Hepatocyte (in vitro differentiated cells): ENCODE results near the gene OR10H5. TPM values are rescaled to one million over a fixed set of nuclear protein-coding genes. Genes with fewer than 3 reads are reported as not detected.
"Not testable (repeated sequence)": the region's sequence is repeated elsewhere in the genome, so short reads cannot be mapped to it uniquely, and the experiment has no call there.

ENCODE experiments used
- DNase-seq: peaks from one replicate; pipeline ENCODE4 v3.0.0-alpha.2; 2016; ENCODE audit warnings: low spot score
- H2AFZ ChIP-seq: fragments of 200-600 bp; sonication (generic); 2 replicates; pipeline ENCODE4 v1.6.0; 2016; ENCODE audit warnings: antibody characterized with exemption, mild to moderate bottlenecking
- H3K27ac ChIP-seq: fragments of 200-600 bp; sonication (generic); 2 replicates; pipeline ENCODE4 v1.5.1; 2016; ENCODE audit warnings: mild to moderate bottlenecking
- H3K27me3 ChIP-seq: fragments of 200-600 bp; sonication (generic); 2 replicates; pipeline ENCODE4 v1.6.1; 2016
- H3K36me3 ChIP-seq: fragments of 200-600 bp; sonication (generic); replicated peaks from 2 replicates; pipeline ENCODE4 v1.5.1; 2016; ENCODE audit warnings: low read depth; ENCODE audit not compliant: insufficient read depth
- H3K4me1 ChIP-seq: fragments of 200-600 bp; sonication (generic); 2 replicates; pipeline ENCODE4 v1.5.1; 2016; ENCODE audit warnings: mild to moderate bottlenecking, moderate library complexity; ENCODE audit not compliant: insufficient read depth
- H3K4me2 ChIP-seq: fragments of 200-600 bp; sonication (generic); 2 replicates; pipeline ENCODE4 v1.6.0; 2016
- H3K4me3 ChIP-seq: fragments of 200-600 bp; sonication (generic); 2 replicates; pipeline ENCODE4 v1.5.1; 2016; ENCODE audit warnings: mild to moderate bottlenecking
- H3K79me2 ChIP-seq: fragments of 200-600 bp; sonication (generic); 2 replicates; pipeline ENCODE4 v1.6.0; 2017; ENCODE audit warnings: mild to moderate bottlenecking
- H3K9me2 ChIP-seq: fragments of 200-600 bp; sonication (generic); replicated peaks from 2 replicates; pipeline ENCODE4 v1.6.0; 2017; ENCODE audit warnings: mild to moderate bottlenecking; ENCODE audit not compliant: insufficient read depth
- H3K9me3 ChIP-seq: fragments of 200-600 bp; sonication (generic); 2 replicates; pipeline ENCODE4 v1.5.1; 2016; ENCODE audit warnings: low read depth, mild to moderate bottlenecking
- H4K20me1 ChIP-seq: fragments of 200-600 bp; sonication (generic); 2 replicates; pipeline ENCODE4 v1.6.0; 2016; ENCODE audit warnings: mild to moderate bottlenecking; ENCODE audit not compliant: insufficient read depth, poor library complexity, severe bottlenecking
- CTCF ChIP-seq: fragments of 200-600 bp; sonication (generic); IDR thresholded peaks from 2 replicates; pipeline ENCODE4 v1.5.1; 2016; ENCODE audit warnings: antibody characterized with exemption, mild to moderate bottlenecking; ENCODE audit not compliant: poor library complexity
- EZH2 ChIP-seq: fragments of 200-600 bp; sonication (generic); IDR thresholded peaks from 2 replicates; pipeline ENCODE4 v1.6.1; 2016; ENCODE audit warnings: antibody characterized with exemption, mild to moderate bottlenecking, borderline replicate concordance
- EZH2phosphoT487 ChIP-seq: fragments of 200-600 bp; sonication (generic); IDR thresholded peaks from one replicate; pipeline ENCODE4 v1.6.1; 2018; ENCODE audit warnings: antibody characterized with exemption, mild to moderate bottlenecking, low read depth, moderate library complexity; ENCODE audit not compliant: unreplicated experiment, severe bottlenecking
- WGBS: methylation state at CpG from one replicate; pipeline ENCODE4 v1.1.6; 2016; ENCODE audit warnings: low lambda C conversion rate; ENCODE audit errors: missing lambda C conversion rate; 5-methylcytosine and 5-hydroxymethylcytosine counted together
- polyA plus RNA-seq: library from polyadenylated mRNA; unstranded; fragments of >200 nt; fragmentation: Nextera tagmentation; extraction: Ambion mirVana; gene quantifications from 2 replicates; pipeline ENCODE4 v1.2.1, GENCODE V29; 2016
- total RNA-seq: library from RNA; depleted of rRNA; stranded (reverse); fragments of >200 nt; gene quantifications from 2 replicates; pipeline ENCODE4 v1.2.3, GENCODE V29; 2014

Gene OR10H5
- total and polyA plus RNA-seq, 2 experiments from 2014 or later = not detected

DNA sequence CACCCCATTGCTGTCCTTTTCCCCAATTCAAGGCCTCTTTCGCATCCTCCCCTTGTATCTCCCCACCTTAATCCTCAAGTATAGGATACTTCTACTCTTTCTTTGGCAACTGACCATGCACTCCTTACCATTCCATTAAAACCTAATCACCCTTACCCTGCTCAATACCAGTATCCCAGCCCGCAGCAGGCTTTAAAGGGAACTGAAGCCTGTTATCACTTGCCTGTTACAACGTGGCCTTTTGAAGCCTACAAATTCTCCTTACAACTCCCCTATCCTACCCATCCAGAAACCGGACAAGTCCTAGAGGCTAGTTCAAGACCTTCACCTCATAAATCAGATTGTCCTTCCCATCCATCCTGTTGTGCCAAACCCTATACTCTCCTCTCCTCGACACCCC is 44.2 kb downstream of the OR10H5 start:
- Histone ChIP-seq H3K9me3 (no peaks in the 10 kb centered on the region), H3K79me2 (no peaks in the 10 kb centered on the region), H3K4me1 (no peaks in the 10 kb centered on the region), H2AFZ (no peak overlapping the region), H3K27ac (no peak overlapping the region), H3K4me2 (no peak overlapping the region), H3K36me3 (no peaks in the 10 kb centered on the region), H3K9me2 (no peaks in the 10 kb centered on the region), H3K4me3 (no peak overlapping the region), H3K27me3 (no peaks in the 10 kb centered on the region), H4K20me1 (no peaks in the 10 kb centered on the region)
- WGBS = 76% methylated on average over 5 of the region's 5 CpGs
- TF ChIP-seq EZH2phosphoT487 (no peak), CTCF (no peak), EZH2 (no peak)
- no peak for DNase-seq

DNA sequence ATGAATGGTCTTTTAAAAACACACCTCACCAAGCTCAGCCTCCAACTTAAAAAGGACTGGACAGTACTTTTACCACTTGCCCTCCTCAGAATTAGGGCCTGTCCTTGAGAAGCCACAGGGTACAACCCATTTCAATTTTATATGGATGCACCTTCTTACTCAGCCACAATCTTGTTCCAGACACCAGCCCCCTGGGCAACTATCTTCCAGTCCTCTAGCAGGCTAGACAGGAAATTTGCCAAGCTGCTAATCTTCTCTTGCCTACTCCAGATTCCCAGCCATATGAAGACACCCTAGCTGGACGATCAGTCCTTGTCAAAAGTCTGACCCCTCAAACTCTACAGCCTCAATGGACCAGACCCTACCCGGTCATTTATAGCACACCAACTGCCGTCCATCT is 46.8 kb downstream of the OR10H5 start:
- H3K9me3 ChIP-seq, H4K20me1 ChIP-seq, H3K27me3 ChIP-seq, H3K36me3 ChIP-seq, H2AFZ ChIP-seq, H3K4me1 ChIP-seq, DNase-seq, H3K9me2 ChIP-seq, H3K4me2 ChIP-seq, H3K79me2 ChIP-seq, H3K27ac ChIP-seq, H3K4me3 ChIP-seq: not testable (repeated sequence)
- 63% methylated on average over 3 of the region's 3 CpGs for WGBS

DNA sequence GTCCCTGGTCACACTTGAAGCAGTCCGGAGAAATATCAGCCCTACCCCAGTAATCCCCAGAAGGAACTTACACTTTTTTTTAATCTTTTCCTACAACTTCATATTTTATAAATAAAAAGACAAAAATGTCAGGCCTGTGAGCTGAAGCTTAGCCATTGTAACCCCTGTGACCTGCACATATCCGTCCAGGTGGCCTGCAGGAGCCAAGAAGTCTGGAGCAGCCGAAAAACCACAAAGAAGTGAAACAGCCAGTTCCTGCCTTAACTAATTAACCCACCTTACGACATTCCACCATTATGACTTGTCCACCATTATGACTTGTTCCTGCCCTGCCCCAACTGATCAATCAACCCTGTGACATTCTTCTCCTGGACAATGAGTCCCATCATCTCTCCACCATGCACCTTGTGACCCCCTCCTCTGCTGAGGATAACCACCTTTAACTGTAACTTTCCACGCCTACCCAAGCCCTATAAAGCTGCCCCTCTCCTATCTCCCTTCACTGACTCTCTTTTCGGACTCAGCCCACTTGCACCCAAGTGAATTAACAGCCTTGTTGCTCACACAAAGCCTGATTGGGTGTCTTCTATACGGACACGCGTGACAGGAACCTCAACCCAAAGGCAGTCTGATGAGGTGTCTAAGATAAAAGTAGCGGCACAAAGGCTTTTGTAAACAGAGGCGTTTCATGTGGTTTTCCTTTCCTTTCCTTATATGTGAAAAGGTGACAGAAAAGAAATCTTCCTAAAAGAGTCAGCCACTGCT is 48.3 kb downstream of the OR10H5 start:
- not testable (repeated sequence) for DNase-seq, H3K27ac ChIP-seq, H3K4me2 ChIP-seq, H3K9me3 ChIP-seq, H4K20me1 ChIP-seq, H3K36me3 ChIP-seq, H3K27me3 ChIP-seq, H3K4me3 ChIP-seq, H3K9me2 ChIP-seq, H3K79me2 ChIP-seq, H2AFZ ChIP-seq, H3K4me1 ChIP-seq
- 77% methylated on average over 11 of the region's 11 CpGs for WGBS

DNA sequence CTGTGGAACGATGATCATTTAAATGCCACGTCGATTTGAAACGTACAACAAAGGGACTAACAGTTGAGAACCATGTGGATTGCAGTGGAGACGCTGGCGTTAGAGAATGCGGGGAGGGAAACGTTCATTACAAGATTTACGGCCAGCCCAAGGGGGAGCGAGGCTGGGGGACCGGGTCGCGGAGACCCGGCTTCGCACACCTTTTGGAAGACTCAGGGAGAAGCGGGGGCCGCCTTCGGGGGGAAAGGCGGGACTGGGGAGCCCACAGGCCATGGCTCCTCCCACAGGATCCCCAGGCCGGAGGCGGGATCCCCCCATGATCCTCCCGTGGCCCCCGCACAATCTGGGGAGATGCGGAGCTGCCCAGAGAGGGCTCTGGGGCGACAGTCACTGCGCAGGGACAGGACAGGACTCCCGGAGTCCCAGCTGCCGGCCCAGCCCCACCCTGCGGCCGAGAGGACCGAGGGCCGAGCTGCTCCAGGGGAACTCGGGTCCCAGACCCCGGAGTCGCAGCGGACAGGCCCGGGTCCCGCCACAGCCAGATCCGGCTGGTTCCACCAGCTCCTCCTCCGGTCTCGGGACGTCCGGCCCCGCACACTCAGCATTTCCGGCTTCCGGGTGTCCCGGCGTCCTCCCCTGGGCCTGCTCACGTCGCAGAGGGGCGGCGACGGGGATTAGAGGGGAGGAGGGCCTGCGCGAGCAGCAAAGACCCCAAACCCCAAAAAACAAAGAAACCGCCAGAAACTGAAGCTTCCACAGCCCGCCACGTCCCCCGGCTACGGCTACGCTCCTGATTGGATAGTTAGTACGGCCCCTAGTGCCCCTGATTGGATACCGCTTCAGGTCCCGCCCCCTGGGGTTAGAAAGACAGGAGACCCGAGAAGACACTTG is 49.1 kb downstream of the OR10H5 start:
- H3K79me2 ChIP-seq = no peaks in the 10 kb centered on the region
- no peak overlapping the region for H2AFZ ChIP-seq
- H3K27me3 ChIP-seq = no peaks in the 10 kb centered on the region
- 91% methylated on average over 49 of the region's 65 CpGs for WGBS
- H3K4me2 ChIP-seq = no peak overlapping the region
- no peak for DNase-seq
- H4K20me1 ChIP-seq = no peaks in the 10 kb centered on the region
- no peaks in the 10 kb centered on the region for H3K9me3 ChIP-seq
- H3K9me2 ChIP-seq = no peaks in the 10 kb centered on the region
- TF ChIP-seq EZH2phosphoT487 = no peak
- TF ChIP-seq EZH2 = no peak
- TF ChIP-seq CTCF = no peak
- H3K27ac ChIP-seq = no peak overlapping the region
- no peak overlapping the region for H3K4me3 ChIP-seq
- no peaks in the 10 kb centered on the region for H3K4me1 ChIP-seq
- no peaks in the 10 kb centered on the region for H3K36me3 ChIP-seq
